IMR-90 (cell line): ENCODE measurements around the gene ARHGAP11A. TPM values are rescaled to one million over a fixed set of nuclear protein-coding genes. Genes with fewer than 3 reads are reported as not detected.

Experiments used
- ATAC-seq: fragments of 200-7000 bp; cut with Tn5 transposase; 2 replicates; pipeline ENCODE4 v1.9.1; 2020; ENCODE audit warnings: low read depth, mild to moderate bottlenecking, moderate library complexity
- BruUV-seq: library from RNA; stranded (reverse); fragments of 400-500 nt; replicated peaks from 2 replicates; lab custom pipeline; 2021; lab: Mats Ljungman, UMichigan
- CTCF ChIA-PET: fragments of 300-600 bp; formaldehyde crosslinking; extraction: SDS; loops from one replicate; lab custom pipeline; 2021; ENCODE audit warnings: antibody characterized with exemption; lab: Yijun Ruan, JAX
- POLR2A ChIA-PET: fragments of 300-600 bp; sonication (Branson Sonifier 250); formaldehyde crosslinking; loops from one replicate; lab custom pipeline; 2022; ENCODE audit warnings: antibody characterized with exemption; ENCODE audit not compliant: unreplicated experiment; lab: Charles Lee
- DNase-seq: peaks from one replicate; pipeline ENCODE4 v3.0.0; 2013
- H2AFZ ChIP-seq: replicated peaks from 2 replicates; pipeline ENCODE3; 2013; ENCODE audit warnings: low read length, mild to moderate bottlenecking; ENCODE audit not compliant: poor library complexity
- H2AK5ac ChIP-seq: 2 replicates; pipeline ENCODE4 v1.6.1; 2013; ENCODE audit warnings: low read depth, low read length, inconsistent platforms
- H2AK9ac ChIP-seq: replicated peaks from 2 replicates; pipeline ENCODE3; 2013; ENCODE audit warnings: mild to moderate bottlenecking, low read depth, low read length, moderate library complexity; ENCODE audit not compliant: poor library complexity
- H2BK120ac ChIP-seq: 2 replicates; pipeline ENCODE4 v1.6.1; 2013; ENCODE audit warnings: low read depth, low read length, inconsistent platforms
- H2BK15ac ChIP-seq: 3 replicates; pipeline ENCODE4 v1.6.1; 2013; ENCODE audit warnings: low read depth, low read length, inconsistent platforms
- H2BK20ac ChIP-seq: 2 replicates; pipeline ENCODE4 v1.6.1; 2013; ENCODE audit warnings: low read depth, mild to moderate bottlenecking, inconsistent platforms, low read length, moderate library complexity
- H2BK5ac ChIP-seq: 2 replicates; pipeline ENCODE4 v1.6.1; 2013; ENCODE audit warnings: mild to moderate bottlenecking, low read depth, low read length, inconsistent platforms; ENCODE audit not compliant: poor library complexity, severe bottlenecking
- H3K14ac ChIP-seq: replicated peaks from 2 replicates; pipeline ENCODE4 v1.6.1; 2013; ENCODE audit warnings: low read depth, low read length, inconsistent platforms
- H3K18ac ChIP-seq: 2 replicates; pipeline ENCODE4 v1.6.1; 2013; ENCODE audit warnings: low read depth, low read length, control low read depth
- H3K23ac ChIP-seq: 2 replicates; pipeline ENCODE4 v1.6.1; 2013; ENCODE audit warnings: low read depth, low read length, inconsistent platforms
- H3K27ac ChIP-seq: 2 replicates; pipeline ENCODE4 v1.5.1; 2013; ENCODE audit warnings: mild to moderate bottlenecking, control low read depth, low read length; ENCODE audit not compliant: insufficient read depth
- H3K27me3 ChIP-seq: 2 replicates; pipeline ENCODE4 v1.6.1; 2013; ENCODE audit warnings: low read length; ENCODE audit not compliant: control insufficient read depth, insufficient read depth
- H3K36me3 ChIP-seq: 2 replicates; pipeline ENCODE4 v1.6.1; 2013; ENCODE audit warnings: low read length, mixed read lengths; ENCODE audit not compliant: control insufficient read depth, insufficient read depth
- H3K4ac ChIP-seq: 2 replicates; pipeline ENCODE4 v1.6.1; 2013; ENCODE audit warnings: low read depth, low read length, inconsistent platforms
- H3K4me1 ChIP-seq: 2 replicates; pipeline ENCODE4 v1.6.1; 2013; ENCODE audit warnings: low read length, mixed read lengths; ENCODE audit not compliant: control insufficient read depth, insufficient read depth
- H3K4me2 ChIP-seq: 2 replicates; pipeline ENCODE4 v1.6.1; 2013; ENCODE audit warnings: low read depth, mild to moderate bottlenecking, control low read depth, low read length, moderate library complexity
- H3K4me3 ChIP-seq: 2 replicates; pipeline ENCODE4 v1.5.1; 2013; ENCODE audit warnings: low read depth, mild to moderate bottlenecking, control low read depth, low read length, moderate library complexity; ENCODE audit not compliant: insufficient read depth
- H3K56ac ChIP-seq: 2 replicates; pipeline ENCODE4 v1.6.1; 2013; ENCODE audit warnings: low read length, inconsistent platforms; ENCODE audit not compliant: insufficient read depth; ENCODE audit errors: extremely low read depth
- H3K79me1 ChIP-seq, 2 experiments: 2 replicates each; pipeline ENCODE4 v1.6.1; 2013; ENCODE audit warnings: low read length in 2 of 2, inconsistent platforms in 1 of 2, low read depth in 1 of 2
- H3K9ac ChIP-seq: 2 replicates; pipeline ENCODE4 v1.6.1; 2013; ENCODE audit warnings: low read depth, low read length, control low read depth
- H3K9me1 ChIP-seq: 2 replicates; pipeline ENCODE4 v1.6.1; 2013; ENCODE audit warnings: low read length, inconsistent platforms; ENCODE audit not compliant: insufficient read depth
- H3K9me3 ChIP-seq: 2 replicates; pipeline ENCODE4 v1.6.1; 2013; ENCODE audit warnings: low read length; ENCODE audit not compliant: control insufficient read depth, insufficient read depth
- H4K20me1 ChIP-seq: 2 replicates; pipeline ENCODE4 v1.6.1; 2013; ENCODE audit warnings: low read length, inconsistent platforms; ENCODE audit not compliant: insufficient read depth
- H4K5ac ChIP-seq: 2 replicates; pipeline ENCODE4 v1.6.1; 2013; ENCODE audit warnings: mild to moderate bottlenecking, low read depth, low read length, control low read depth
- H4K8ac ChIP-seq, 2 experiments: 2 replicates each; pipeline ENCODE4 v1.6.1; 2013; ENCODE audit warnings: low read depth in 2 of 2, low read length in 2 of 2, control low read depth in 1 of 2, inconsistent platforms in 1 of 2
- H4K91ac ChIP-seq: 2 replicates; pipeline ENCODE4 v1.6.1; 2013; ENCODE audit warnings: low read depth, low read length, inconsistent platforms; ENCODE audit not compliant: insufficient read depth
- BHLHE40 ChIP-seq: fragments of 150-350 bp; IDR thresholded peaks from 2 replicates; pipeline ENCODE4 v1.6.1; 2016; ENCODE audit warnings: mild to moderate bottlenecking, low read depth, low read length
- CEBPB ChIP-seq: IDR thresholded peaks from 2 replicates; pipeline ENCODE4 v1.6.1; 2012; ENCODE audit warnings: low read depth, low read length, improper control_type of control experiment
- CHD1 ChIP-seq: IDR thresholded peaks from 2 replicates; pipeline ENCODE4 v1.6.1; 2012; ENCODE audit warnings: low read depth, low read length, improper control_type of control experiment
- CTCF ChIP-seq: conservative IDR thresholded peaks from 2 replicates; pipeline ENCODE4 v1.5.1; 2012; ENCODE audit warnings: mild to moderate bottlenecking, low read depth, low read length, improper control_type of control experiment
- ELK1 ChIP-seq: fragments of 150-350 bp; IDR thresholded peaks from 2 replicates; pipeline ENCODE4 v1.6.1; 2016; ENCODE audit warnings: low read depth, mild to moderate bottlenecking, low read length, moderate library complexity, borderline replicate concordance
- FOS ChIP-seq: fragments of 150-350 bp; IDR thresholded peaks from 2 replicates; pipeline ENCODE4 v1.6.1; 2016; ENCODE audit warnings: low read depth, low read length
- MAFK ChIP-seq: IDR thresholded peaks from 2 replicates; pipeline ENCODE4 v1.6.1; 2012; ENCODE audit warnings: low read depth, low read length, improper control_type of control experiment
- MAZ ChIP-seq: IDR thresholded peaks from 2 replicates; pipeline ENCODE4 v1.6.1; 2012; ENCODE audit warnings: low read depth, mild to moderate bottlenecking, low read length, improper control_type of control experiment, moderate library complexity, borderline replicate concordance
- MXI1 ChIP-seq: IDR thresholded peaks from 2 replicates; pipeline ENCODE4 v1.6.1; 2012; ENCODE audit warnings: low read depth, mild to moderate bottlenecking, low read length, moderate library complexity, borderline replicate concordance
- NFE2L2 ChIP-seq: fragments of 150-350 bp; IDR thresholded peaks from 2 replicates; pipeline ENCODE4 v1.6.1; 2016; ENCODE audit warnings: low read depth, mild to moderate bottlenecking, low read length
- POLR2A ChIP-seq: IDR thresholded peaks from 2 replicates; pipeline ENCODE4 v1.6.1; 2012; ENCODE audit warnings: mild to moderate bottlenecking, low read depth, low read length
- RAD21 ChIP-seq: IDR thresholded peaks from 2 replicates; pipeline ENCODE4 v1.6.1; 2012; ENCODE audit warnings: low read length, improper control_type of control experiment
- RCOR1 ChIP-seq: IDR thresholded peaks from 2 replicates; pipeline ENCODE4 v1.6.1; 2012; ENCODE audit warnings: mild to moderate bottlenecking, low read length, improper control_type of control experiment; ENCODE audit not compliant: insufficient replicate concordance
- RFX5 ChIP-seq: IDR thresholded peaks from 2 replicates; pipeline ENCODE4 v1.8.0; 2012; ENCODE audit warnings: low read depth, mild to moderate bottlenecking, low read length, moderate library complexity
- SMC3 ChIP-seq: fragments of 150-350 bp; IDR thresholded peaks from 2 replicates; pipeline ENCODE4 v1.6.1; 2016; ENCODE audit warnings: low read depth, mild to moderate bottlenecking, antibody characterized with exemption, low read length, moderate library complexity
- USF2 ChIP-seq: fragments of 150-350 bp; IDR thresholded peaks from 2 replicates; pipeline ENCODE4 v1.6.1; 2017; ENCODE audit warnings: mild to moderate bottlenecking, antibody characterized with exemption, low read length, low read depth
- WGBS, 2 experiments: methylation state at CpG; one replicate each; pipeline versions ENCODE4 v1.1.5 to v1.1.7; 2013; ENCODE audit warnings: missing lambda C conversion rate in 2 of 2; ENCODE audit not compliant: insufficient read length in 1 of 2; ENCODE audit errors: extremely low coverage in 2 of 2; 5-methylcytosine and 5-hydroxymethylcytosine counted together
- dilution Hi-C: fragments of 300-500 bp; cut with HindIII; formaldehyde crosslinking; loops from one replicate; pipeline ENCODE4 v1.14.3; 2018; ENCODE audit warnings: low sequenced_read_pairs; ENCODE audit not compliant: unreplicated experiment
- in situ Hi-C: fragments of 300-500 bp; cut with MboI; formaldehyde crosslinking; loops from 3 replicates; pipeline ENCODE4 v1.14.3; 2019; ENCODE audit warnings: low sequenced_read_pairs, inconsistent platforms, mixed read lengths
- intact Hi-C: fragments of 100-400 bp; cut with micrococcal nuclease; formaldehyde crosslinking; loops from 2 replicates; pipeline ENCODE4 v1.10.0; 2022
- polyA plus RNA-seq, 3 experiments: library from polyadenylated mRNA; depleted of rRNA; stranded (reverse); fragments of >200 nt; gene quantifications; 2 replicates each; pipeline ENCODE4 v1.2.3, GENCODE V29; 2012; ENCODE audit warnings: low replicate concordance in 1 of 3
- total RNA-seq: library from RNA; depleted of rRNA; stranded (reverse); fragments of >200 nt; gene quantifications from 2 replicates; pipeline ENCODE4 v1.2.3, GENCODE V29; 2012

ARHGAP11A gene
- total and polyA plus RNA-seq, 2 of the 4 experiments (the other 2 are of a cell fraction), result 9.9 to 29.0 TPM

GRCh38 chr15:32687556-32687955, 72.3 kb downstream of the ARHGAP11A start:
- no CpG with 5 or more reads among the region's 5 CpGs for WGBS, 2 experiments
- peaks cover 14% of the 10 kb centered on the region for H3K9me1 ChIP-seq
- H2BK120ac ChIP-seq, result peak overlapping the region; percentile 23; the same call in 1 of the 2 replicates
- H2AK9ac ChIP-seq, result no peak overlapping the region
- peak overlapping the region; percentile 17; the same call in 1 of the 2 replicates for H3K4ac ChIP-seq
- H4K5ac ChIP-seq, result peak overlapping the region; percentile 0; the same call in 1 of the 2 replicates
- in situ Hi-C loops, result no loop called here
- no peak overlapping the region for H3K4me2 ChIP-seq
- no peak overlapping the region for H2BK20ac ChIP-seq
- ATAC-seq (peak; percentile 19; the same call in 1 of the 2 replicates), DNase-seq (peak; percentile 65)
- H3K36me3 ChIP-seq, result no peaks in the 10 kb centered on the region
- peak overlapping the region; percentile 9; the same call in 1 of the 2 replicates for H3K18ac ChIP-seq
- no peak overlapping the region for H2BK5ac ChIP-seq
- H4K8ac ChIP-seq, result no peak overlapping the region
- no peaks in the 10 kb centered on the region for H3K9me3 ChIP-seq
- H2AK5ac ChIP-seq, result no peak overlapping the region
- ChIA-PET CTCF (interaction anchor here (0.7 to 1.3 kb wide), 2 partner anchors 25 to 42 kb away, joined by 3 to 5 read pairs; no protein-coding TSS in a partner anchor), POLR2A (no interaction called here)
- H2BK15ac ChIP-seq, result 0 out of 3 replicates have a peak overlapping the region, but pooled peaks have one; percentile 3
- H2AFZ ChIP-seq, result no peak overlapping the region
- no peak overlapping the region for H4K91ac ChIP-seq
- H3K27ac ChIP-seq, result no peak overlapping the region
- peaks cover 0 to 13% of the 10 kb centered on the region in 2 experiments; a peak in 2 of 4 replicates for H3K79me1 ChIP-seq
- no peak overlapping the region for H3K23ac ChIP-seq
- intact Hi-C loops, result no loop called here
- H3K9ac ChIP-seq, result no peak overlapping the region
- H3K4me1 ChIP-seq, result peaks cover 18% of the 10 kb centered on the region
- TF ChIP-seq SMC3 (no peak), BHLHE40 (peak; percentile 14; the same call in 1 of the 2 replicates), RFX5 (no peak), CHD1 (no peak), MAZ (no peak), CTCF (no peak), MXI1 (no peak), POLR2A (peak; percentile 37; the same call in 1 of the 2 replicates), MAFK (no peak; the same call in 1 of the 2 replicates), RCOR1 (no peak), USF2 (no peak), RAD21 (no peak), FOS (0 out of 2 replicates have a peak, but pooled peaks have one; percentile 43), NFE2L2 (no peak), ELK1 (no peak), CEBPB (peak; percentile 68)
- H4K20me1 ChIP-seq, result no peaks in the 10 kb centered on the region
- H3K56ac ChIP-seq, result no peak overlapping the region
- H3K4me3 ChIP-seq, result no peak overlapping the region
- BruUV-seq, result no TSS peak
- H3K27me3 ChIP-seq, result no peaks in the 10 kb centered on the region
- dilution Hi-C loops, result no loop called here
- H3K14ac ChIP-seq, result no peak overlapping the region
